Calu3 (cell line): ENCODE data around the gene SAMD4B. TPM values are rescaled to one million over a fixed set of nuclear protein-coding genes. Genes with fewer than 3 reads are reported as not detected.
A peak's percentile ranks its signal among the peaks of the same experiment; 100 is the strongest.

ENCODE experiments used
- BruUV-seq: library from RNA; stranded (reverse); fragments of 400-500 nt; replicated peaks from 2 replicates; lab custom pipeline; 2021; lab: Mats Ljungman, UMichigan
- CTCF ChIA-PET: fragments of 300-600 bp; sonication (Branson Sonifier 250); formaldehyde crosslinking; loops from one replicate; lab custom pipeline; 2022; ENCODE audit warnings: antibody characterized with exemption; lab: Charles Lee
- DNase-seq: peaks from one replicate; pipeline ENCODE4 v3.0.0; 2022
- H3K27ac Mint-ChIP-seq: one replicate; pipeline ENCODE4 v1.8.0; 2022; ENCODE audit warnings: mixed read lengths; ENCODE audit not compliant: unreplicated experiment
- H3K27me3 Mint-ChIP-seq: one replicate; pipeline ENCODE4 v1.8.0; 2022; ENCODE audit warnings: mixed read lengths; ENCODE audit not compliant: unreplicated experiment
- H3K36me3 Mint-ChIP-seq: one replicate; pipeline ENCODE4 v1.8.0; 2022; ENCODE audit warnings: mild to moderate bottlenecking, moderate library complexity, mixed read lengths; ENCODE audit not compliant: insufficient read depth, unreplicated experiment
- H3K4me1 Mint-ChIP-seq: one replicate; pipeline ENCODE4 v1.8.0; 2022; ENCODE audit warnings: mild to moderate bottlenecking, low read depth, mixed read lengths; ENCODE audit not compliant: unreplicated experiment
- H3K4me3 Mint-ChIP-seq: one replicate; pipeline ENCODE4 v1.8.0; 2022; ENCODE audit warnings: mild to moderate bottlenecking, low read depth, moderate library complexity, mixed read lengths; ENCODE audit not compliant: unreplicated experiment
- H3K9me3 Mint-ChIP-seq: one replicate; pipeline ENCODE4 v1.8.0; 2022; ENCODE audit warnings: low read depth, mixed read lengths; ENCODE audit not compliant: unreplicated experiment
- intact Hi-C: fragments of 100-400 bp; cut with micrococcal nuclease; formaldehyde crosslinking; loops from one replicate; pipeline ENCODE4 v1.10.0; 2022; ENCODE audit not compliant: unreplicated experiment
- total RNA-seq: library from RNA; stranded (reverse); gene quantifications from 2 replicates; pipeline ENCODE4 v1.2.3, GENCODE V29; 2022
- TF ChIP-seq, protein P1 (sequence below): fragments of 200-600 bp; IDR thresholded peaks from one replicate; pipeline ENCODE4 v1.8.0; 2022; ENCODE audit warnings: antibody characterized with exemption; ENCODE audit not compliant: unreplicated experiment

SAMD4B gene
- total RNA-seq, 1 experiment from 2014 or later = 214 TPM

DNA sequence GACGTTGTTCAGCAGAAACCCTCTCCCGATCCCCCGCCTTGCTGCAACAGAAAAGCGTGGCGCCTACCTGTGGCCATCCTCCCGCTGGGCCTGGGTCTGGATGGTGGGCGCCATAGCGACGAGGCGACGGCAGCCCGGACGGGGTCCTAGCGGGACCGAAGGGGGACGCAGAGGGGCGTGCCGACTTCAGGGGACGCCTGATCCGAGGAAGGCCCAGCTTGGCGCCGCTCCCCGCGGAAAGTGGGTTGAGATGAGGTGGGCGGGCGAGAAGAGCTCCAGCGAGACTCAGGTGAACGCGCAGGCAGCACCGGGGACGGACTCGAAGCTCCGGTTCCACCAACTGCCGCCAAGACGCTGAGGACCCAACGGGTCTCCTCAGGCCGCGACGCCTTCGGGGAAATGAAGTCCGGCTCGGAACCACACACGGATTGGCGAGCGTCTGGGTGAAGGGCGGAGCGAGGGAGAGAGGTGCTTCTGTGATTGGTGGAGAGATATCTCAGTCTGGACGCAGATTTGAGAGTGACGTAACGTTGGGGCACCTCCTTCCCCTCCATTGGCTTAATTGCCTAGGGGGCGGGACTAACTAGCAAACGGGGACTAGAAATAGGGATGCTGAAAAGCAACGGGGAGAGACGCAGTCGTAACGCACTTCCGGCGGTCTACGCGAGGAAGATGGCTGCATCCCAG, 48.7 kb downstream of the SAMD4B start, which contains the start of the genes MED29 and PAF1:
MED29 (plus strand) TSS at position 628 of the 687 bp plus-strand sequence; CDS start at position 673, 45 bp downstream.
PAF1 (minus strand) TSS at position 356 of the 687 bp plus-strand sequence; CDS start at position 114, 242 bp downstream.
- peaks cover 92% of the 10 kb centered on the region for H3K36me3 Mint-ChIP-seq
- no TSS peak for BruUV-seq
- intact Hi-C loops = loop anchor here (1.0 to 5.0 kb wide), 2 partner anchors 39 to 141 kb away; partner anchors contain the start of gene EID2B
- peak within 1 kb of the TSS; percentile 96 for H3K4me3 Mint-ChIP-seq
- H3K27me3 Mint-ChIP-seq = no peaks in the 10 kb centered on the region
- no peaks in the 10 kb centered on the region for H3K9me3 Mint-ChIP-seq
- peak; percentile 98 for DNase-seq
- TF ChIP-seq, protein P1, sequence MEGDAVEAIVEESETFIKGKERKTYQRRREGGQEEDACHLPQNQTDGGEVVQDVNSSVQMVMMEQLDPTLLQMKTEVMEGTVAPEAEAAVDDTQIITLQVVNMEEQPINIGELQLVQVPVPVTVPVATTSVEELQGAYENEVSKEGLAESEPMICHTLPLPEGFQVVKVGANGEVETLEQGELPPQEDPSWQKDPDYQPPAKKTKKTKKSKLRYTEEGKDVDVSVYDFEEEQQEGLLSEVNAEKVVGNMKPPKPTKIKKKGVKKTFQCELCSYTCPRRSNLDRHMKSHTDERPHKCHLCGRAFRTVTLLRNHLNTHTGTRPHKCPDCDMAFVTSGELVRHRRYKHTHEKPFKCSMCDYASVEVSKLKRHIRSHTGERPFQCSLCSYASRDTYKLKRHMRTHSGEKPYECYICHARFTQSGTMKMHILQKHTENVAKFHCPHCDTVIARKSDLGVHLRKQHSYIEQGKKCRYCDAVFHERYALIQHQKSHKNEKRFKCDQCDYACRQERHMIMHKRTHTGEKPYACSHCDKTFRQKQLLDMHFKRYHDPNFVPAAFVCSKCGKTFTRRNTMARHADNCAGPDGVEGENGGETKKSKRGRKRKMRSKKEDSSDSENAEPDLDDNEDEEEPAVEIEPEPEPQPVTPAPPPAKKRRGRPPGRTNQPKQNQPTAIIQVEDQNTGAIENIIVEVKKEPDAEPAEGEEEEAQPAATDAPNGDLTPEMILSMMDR = no peak
- CTCF ChIA-PET = interaction anchor here (0.6 to 1.6 kb wide), 7 partner anchors 17 to 86 kb away, joined by 3 to 6 read pairs (median 4); partner anchors contain the start of genes RPS16 and SAMD4B
- H3K27ac Mint-ChIP-seq = peak within 1 kb of the TSS; percentile 95
- H3K4me1 Mint-ChIP-seq = peaks cover 21% of the 10 kb centered on the region

DNA sequence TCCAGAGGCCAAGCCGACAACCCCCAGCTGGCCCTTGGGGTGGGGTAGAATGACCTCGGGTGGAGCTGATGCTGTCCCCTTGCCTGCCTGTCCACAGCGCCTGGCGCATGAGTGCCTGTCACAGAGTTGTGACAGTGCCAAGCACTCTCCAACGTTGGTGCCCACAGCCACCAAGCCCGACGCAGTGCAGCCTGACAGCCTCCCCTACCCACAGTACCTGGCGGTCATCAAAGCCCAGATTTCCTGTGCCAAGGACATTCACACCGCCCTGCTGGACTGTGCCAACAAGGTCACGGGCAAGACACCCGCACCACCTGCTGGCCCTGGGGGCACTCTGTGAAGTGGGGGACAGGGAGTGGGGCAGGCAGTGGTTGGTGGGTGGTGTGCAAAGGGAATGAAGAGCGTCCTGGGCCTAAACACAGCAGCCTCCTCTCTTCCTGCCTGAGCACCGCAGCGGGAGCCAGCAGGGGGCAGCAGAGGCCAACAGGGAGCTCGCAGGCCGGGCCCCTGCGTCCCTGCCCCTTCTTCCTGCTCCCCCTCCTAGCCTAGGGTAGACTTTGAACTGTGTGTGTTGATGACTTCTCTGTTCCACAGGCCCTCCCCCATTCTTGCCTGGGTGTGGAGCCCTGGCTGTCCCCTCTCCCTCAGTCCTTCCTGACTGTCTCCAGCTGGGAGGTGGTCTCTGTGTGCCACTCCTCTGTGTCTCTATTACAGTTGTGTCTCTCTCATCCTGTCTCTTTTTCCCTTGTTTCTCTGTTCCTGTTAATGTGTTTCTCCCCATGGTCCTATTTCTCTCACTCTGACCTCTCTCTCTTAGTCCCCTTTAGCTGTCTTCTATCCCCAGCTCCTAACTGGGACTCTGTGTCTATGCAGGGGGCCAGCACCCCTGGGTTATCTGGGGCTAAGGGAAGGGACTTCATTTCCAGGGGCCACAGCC, 55.4 kb downstream of the SAMD4B start:
- CTCF ChIA-PET = interaction anchor here (0.6 to 2.6 kb wide), 11 partner anchors 10 to 336 kb away, joined by 3 to 52 read pairs (median 3); partner anchors contain the start of genes PLEKHG2, SAMD4B and ZFP36
- BruUV-seq = no TSS peak
- intact Hi-C loops = loop anchor here (1.0 kb wide), 1 partner anchor 14 kb away; no protein-coding TSS in a partner anchor
- DNase-seq = peak; percentile 98
- Mint-ChIP-seq H3K9me3 (no peaks in the 10 kb centered on the region), H3K4me1 (peaks cover 51% of the 10 kb centered on the region), H3K27me3 (no peaks in the 10 kb centered on the region), H3K27ac (peak overlapping the region; percentile 63), H3K4me3 (no peak overlapping the region), H3K36me3 (peaks cover 84% of the 10 kb centered on the region)
- TF ChIP-seq, protein P1 = peak; percentile 99

DNA sequence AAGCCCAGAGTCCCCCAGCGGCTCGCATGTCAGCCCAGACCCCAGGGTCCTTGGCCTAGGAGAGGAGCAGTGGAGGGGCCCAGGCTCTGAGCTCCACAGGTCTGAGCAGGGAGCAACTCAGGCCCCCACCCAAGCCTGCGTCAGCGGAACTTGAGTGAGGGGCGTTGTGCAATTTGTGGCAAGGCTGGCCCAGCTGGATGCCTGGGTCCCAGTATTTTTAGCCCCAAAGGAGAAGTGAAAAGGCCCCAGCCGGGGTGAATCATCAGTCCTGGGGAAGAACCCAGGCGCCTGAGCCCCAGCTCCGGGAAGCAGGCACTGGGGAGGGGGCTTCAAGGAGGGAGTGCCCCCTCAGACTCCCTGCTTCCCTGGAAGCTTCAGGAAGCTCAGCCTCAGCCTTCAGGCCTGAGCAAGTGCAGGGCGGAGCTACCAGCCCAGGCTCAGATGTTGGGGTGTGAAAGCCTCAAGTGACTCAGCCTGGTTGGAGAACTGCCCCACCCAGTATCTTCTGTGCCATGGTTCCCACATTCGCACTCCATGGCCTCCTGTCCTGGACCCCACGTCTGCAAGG, 56.2 kb downstream of the SAMD4B start:
- intact Hi-C loops = no loop called here
- H3K4me3 Mint-ChIP-seq = no peak overlapping the region
- TF ChIP-seq, protein P1 = no peak
- CTCF ChIA-PET = interaction anchor here (0.6 to 2.6 kb wide), 11 partner anchors 9 to 337 kb away, joined by 3 to 52 read pairs (median 3); partner anchors contain the start of genes PLEKHG2, SAMD4B and ZFP36
- DNase-seq = peak; percentile 74
- H3K36me3 Mint-ChIP-seq = peaks cover 86% of the 10 kb centered on the region
- BruUV-seq = TSS peak; percentile 19
- H3K4me1 Mint-ChIP-seq = peaks cover 57% of the 10 kb centered on the region
- H3K27me3 Mint-ChIP-seq = no peaks in the 10 kb centered on the region
- no peaks in the 10 kb centered on the region for H3K9me3 Mint-ChIP-seq
- H3K27ac Mint-ChIP-seq = peak overlapping the region; percentile 63

DNA sequence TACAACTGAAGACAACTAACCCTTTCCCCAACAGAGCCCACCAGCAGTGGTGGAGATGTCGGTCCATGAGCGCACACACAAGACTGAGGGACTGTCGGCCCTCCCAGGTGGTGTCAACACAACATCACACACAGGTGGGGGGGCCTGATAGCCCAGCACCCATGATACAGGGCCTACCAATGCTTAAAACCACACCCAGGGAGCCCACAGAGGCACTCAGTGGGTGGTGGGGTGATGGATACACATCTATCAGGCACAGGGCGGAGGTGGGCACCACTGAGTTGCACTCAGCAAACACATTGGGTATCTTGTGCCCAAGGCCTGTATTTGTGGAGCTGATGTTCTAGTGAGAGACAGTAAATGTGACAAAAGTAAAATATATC, 57.4 kb downstream of the SAMD4B start:
- no peak for DNase-seq
- H3K4me1 Mint-ChIP-seq = peaks cover 66% of the 10 kb centered on the region
- TF ChIP-seq, protein P1 = no peak
- no TSS peak for BruUV-seq
- H3K36me3 Mint-ChIP-seq = peaks cover 86% of the 10 kb centered on the region
- no peaks in the 10 kb centered on the region for H3K9me3 Mint-ChIP-seq
- intact Hi-C loops = no loop called here
- H3K27me3 Mint-ChIP-seq = no peaks in the 10 kb centered on the region
- CTCF ChIA-PET = no interaction called here
- no peak overlapping the region for H3K4me3 Mint-ChIP-seq
- H3K27ac Mint-ChIP-seq = peak overlapping the region; percentile 63
